ENCODE data around the gene PLXNB1. TPM values are rescaled to one million over a fixed set of nuclear protein-coding genes. Genes with fewer than 3 reads are reported as not detected.

PLXNB1 gene
- polyA plus RNA-seq, 5 donors = 77.3 to 119 (median 107) TPM

DNA sequence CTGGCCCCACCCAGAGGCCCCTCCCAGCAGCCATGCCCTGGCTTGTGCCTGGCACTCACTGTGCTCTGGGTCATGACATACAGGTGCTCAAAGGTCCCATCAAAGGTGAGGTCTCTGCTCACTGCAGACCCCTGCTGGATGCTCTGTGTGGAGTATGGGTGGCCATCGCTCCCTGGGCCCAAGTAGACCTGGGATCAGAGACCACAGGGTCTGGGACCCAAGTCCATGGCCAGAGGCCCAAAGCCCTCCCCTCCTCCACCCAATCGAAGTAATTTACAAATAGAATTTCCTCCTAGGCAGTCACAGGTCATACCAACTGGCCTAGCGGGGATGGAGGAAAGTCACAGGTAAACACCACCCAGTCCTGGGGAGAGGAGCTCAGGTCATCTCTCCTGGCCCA is 7.6 kb downstream of the PLXNB1 start:
- DNase-seq = no peak

DNA sequence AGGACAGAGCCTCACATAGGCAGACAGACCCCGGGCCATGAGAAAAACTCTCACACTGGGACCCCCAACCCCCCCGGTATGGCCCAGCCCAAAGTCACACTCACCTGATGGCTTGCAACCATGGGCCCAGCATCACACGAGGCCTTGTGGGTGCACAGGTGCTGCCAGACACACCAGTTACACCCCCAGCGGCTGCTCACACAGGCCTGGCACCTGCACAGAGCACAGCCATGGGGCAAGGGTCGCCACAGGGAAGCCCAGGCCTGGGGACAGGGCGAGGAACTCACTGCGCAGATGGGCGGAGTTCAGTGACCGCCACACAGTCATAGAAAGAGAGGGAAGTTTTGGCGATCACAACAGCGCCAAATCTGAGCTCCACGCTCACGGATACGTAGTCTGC is 9.3 kb downstream of the PLXNB1 start:
- no peak for DNase-seq

DNA sequence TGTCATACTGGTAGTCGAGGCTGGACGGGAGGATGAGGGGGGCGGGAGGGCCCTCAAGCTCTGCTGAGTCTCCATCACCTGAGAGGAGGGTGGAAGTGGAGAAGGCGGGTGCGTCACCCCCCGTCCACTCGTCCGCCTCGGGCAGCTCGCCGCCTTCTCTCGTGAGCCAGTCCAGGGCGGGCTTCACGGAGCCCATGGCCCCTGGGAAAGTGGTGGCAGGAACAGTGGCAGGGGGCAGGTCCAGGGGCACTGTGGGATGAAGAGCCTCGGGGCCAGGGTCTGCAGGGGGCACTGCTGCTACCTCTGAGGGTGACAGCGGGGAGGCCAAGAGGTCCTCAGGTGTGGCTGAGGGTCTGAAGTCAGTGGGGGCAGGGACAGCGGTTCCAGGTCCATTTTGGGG is 10.3 kb downstream of the PLXNB1 start:
- no peak for DNase-seq

DNA sequence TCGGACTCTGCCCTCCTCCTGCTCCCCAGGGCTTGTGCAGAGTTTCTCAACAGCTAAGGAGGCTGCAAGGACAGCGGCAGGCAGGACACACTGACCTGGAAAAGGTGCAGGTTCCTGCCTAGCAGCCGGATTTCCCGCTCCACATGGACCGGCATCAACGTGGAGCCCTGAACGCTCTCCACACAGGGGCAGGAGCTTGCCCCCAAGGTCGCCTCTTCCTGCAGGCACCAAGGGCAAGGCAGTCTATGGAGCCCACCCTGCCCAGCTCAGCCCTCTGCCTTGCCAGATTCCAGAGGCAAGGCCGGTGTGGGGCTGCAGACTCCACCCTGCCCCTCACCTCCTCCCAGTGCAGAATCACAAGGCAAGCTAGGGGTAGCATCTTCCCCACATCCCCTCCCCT is 10.7 kb downstream of the PLXNB1 start:
- no peak for DNase-seq

DNA sequence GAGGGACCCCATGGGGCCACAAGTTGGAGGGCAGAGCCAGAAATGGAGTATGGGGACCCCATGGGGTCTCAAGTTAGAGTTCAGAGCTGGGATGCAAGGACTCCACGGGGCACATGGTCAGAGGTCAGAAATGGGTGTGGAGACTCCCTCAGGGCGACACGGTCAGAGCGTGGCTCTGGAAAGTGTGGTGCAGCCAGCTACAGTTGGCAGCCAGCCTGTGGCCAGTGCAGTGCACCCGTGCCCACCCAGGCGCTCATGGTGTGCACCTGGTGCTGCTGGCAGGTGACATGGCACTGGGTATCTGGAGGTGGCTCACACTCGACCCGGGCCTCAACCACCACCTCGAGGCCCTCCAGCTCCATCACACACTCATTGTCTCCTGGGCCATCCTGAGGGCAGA is 11.2 kb downstream of the PLXNB1 start:
- DNase-seq = no peak

DNA sequence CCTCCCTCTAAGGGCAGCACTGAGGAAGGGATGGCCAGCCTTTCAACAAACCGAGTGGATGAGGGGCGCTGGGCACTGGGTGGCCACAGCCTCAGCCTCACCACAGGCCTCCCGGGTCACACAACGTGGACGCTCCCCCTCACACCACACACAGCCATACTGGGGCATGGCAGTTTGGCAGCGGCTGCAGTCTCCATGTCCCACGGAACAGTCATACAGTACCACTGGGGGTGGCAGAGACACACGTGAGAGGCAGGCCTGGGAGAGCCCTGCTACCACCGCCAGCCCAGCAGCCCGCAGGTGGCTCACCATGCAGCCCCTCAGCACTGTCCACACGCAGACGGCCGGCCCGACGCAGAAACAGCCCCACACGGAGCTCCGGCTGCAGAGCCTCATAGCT is 11.7 kb downstream of the PLXNB1 start:
- no peak for DNase-seq

DNA sequence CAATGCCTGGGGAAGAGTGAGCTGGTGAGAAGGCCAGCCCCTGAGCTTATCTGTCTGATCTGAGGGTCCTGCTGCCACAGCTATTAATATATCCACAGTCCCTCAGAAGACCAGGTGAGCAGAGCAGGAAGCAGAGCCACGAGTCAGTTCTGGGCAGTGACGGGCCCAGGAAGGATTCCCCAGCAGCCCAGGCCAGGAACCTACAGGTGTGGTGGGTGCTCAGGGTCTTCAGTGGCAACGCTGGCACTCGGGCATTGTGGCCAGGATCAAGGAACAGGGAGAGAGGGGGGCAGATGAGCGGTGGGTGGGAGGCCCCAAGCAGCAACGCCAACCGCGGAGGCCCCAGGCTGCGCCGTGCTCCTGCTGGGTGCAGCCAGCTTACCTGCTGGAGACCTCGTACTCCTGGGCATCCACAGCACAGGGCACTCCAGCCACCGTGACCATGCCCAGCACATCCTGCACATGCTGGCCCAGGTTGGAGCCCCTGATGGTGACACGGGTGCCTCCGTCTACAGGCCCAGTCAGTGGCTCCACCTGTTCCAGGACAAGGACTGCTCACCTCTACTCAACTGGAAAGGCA is 12.3 kb downstream of the PLXNB1 start:
- no peak for DNase-seq

DNA sequence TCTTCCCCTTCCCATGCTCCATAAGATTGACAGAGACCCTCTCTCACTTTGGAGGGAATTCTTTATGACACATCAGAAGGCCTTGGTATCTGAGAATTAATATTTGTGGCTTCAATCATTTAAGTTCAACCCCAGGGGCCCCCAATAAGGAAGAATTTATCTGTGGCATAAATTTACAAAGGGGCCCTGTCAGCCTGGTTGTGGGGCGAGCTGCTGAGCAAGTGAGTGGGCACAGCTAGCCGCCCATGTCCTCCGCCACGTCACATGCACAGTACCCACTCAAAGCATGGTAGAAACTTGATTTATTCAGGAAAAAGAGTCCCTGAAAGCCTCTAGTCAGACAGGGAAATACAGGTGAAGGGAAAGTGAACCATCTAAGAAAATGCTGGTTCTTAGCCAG is 13.3 kb downstream of the PLXNB1 start:
- DNase-seq = no peak

DNA sequence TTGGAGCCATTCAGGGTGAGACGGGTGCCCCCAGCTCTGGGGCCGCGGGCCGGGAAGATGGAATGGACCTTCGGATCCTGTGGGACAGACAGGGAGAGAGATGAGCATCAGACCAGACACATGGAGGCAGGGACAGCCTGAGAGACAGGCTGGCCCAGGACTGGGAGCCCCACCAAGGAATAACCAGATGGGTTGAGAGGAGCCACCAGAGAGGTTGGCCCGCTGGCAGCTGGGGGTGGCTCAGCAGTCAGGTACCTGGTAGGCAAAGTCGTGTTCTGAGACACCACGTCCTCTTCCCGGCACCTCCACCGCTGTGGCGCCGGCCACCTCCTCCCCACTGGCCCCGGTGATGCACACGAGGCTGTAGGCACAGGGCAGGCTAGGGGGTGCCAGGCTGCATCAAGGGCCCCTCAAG is 13.8 kb downstream of the PLXNB1 start:
- DNase-seq = no peak

DNA sequence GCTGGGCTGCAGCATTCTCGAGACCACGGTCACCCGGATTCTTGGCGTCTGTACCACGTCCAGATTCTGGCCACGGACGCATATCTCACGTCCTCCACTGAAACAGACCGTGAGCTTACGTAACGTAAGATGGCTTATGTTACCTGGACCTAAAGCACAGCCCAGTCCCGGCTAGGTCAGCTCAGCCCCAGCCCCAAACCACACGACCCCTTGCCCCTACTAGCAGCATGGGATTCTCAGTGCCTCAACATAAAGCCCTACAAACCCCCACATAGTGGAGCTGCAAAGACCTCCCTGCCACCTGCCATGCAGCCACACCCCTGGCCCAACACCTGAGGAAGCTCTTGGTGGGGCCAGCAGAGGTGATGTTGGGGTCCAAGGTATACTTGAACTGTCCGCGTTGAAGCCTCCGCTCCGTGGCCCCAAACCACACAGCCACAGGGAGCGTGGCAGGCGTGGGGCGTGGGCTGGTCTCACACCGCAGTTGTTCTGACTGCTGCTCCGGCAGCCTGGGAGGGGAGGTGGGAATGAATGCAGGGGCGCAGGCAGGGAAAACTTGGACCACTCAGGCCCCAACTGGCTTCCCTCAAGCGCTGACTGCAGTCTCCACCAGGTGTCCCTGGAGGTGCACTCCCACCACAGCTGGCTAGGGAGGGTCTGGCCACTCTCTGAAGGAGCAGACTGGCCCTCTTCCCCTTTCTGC is 14.5 kb downstream of the PLXNB1 start:
- no peak for DNase-seq

DNA sequence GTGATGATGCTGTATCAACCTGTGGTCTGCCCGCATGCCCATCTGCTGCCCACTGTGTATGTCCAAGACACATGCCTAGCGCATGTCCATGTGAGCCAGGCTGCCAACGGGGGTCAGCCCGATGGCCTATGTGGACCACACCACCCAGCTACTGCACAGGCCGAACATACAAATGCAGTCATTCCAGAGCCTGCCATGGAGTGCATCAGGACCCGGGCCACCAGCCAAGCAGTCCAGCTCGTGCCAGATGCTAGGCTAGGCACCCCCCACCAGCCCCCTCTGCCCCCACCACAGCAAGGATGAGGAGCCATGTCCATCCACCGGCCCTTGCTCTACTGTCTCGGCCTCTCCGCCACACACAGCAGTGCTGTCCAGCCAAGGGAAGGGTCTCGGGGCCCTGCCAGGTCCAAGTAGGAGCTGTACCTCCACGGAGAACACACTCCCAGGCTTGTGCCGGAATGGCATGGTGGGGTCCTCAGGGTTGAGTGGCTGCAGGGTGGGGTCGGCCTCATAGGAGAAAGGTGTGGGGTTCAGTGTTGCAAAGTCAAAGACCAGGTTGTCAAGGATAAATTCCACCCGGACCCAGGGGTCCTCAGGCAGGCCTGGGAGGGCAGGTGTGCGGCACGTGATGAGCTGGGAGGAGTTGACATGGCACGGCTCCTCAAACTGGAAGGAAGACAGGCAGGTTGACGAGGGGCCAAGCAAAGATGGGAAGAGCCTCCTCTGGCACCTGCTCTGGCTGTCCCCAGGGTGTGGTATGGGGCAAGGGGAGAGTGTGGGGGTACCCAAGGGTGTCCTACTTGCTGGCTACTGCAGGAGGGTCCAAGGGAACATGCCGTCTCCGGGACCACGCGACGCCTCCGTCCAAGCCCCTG is 15.3 kb downstream of the PLXNB1 start:
- DNase-seq = no peak

DNA sequence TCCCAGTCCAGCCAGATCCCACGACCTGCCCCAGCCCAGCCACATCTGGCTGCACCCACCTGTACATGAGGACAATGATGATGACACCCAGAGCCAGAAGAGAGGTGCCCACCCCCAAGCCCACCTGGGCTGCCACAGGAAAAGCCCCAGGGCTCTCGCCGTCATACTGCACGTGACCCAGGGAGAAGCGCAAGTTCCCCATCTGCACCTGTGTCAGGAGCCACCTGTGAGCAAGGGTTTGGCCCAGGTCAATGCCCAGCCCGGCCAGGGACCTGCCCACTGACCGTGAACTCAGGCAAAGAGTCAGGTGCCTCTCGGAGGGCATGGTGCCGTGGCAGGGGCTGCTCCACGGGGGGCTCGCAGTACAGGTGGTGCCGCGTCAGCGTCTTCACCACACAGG is 16.3 kb downstream of the PLXNB1 start:
- no peak for DNase-seq

DNA sequence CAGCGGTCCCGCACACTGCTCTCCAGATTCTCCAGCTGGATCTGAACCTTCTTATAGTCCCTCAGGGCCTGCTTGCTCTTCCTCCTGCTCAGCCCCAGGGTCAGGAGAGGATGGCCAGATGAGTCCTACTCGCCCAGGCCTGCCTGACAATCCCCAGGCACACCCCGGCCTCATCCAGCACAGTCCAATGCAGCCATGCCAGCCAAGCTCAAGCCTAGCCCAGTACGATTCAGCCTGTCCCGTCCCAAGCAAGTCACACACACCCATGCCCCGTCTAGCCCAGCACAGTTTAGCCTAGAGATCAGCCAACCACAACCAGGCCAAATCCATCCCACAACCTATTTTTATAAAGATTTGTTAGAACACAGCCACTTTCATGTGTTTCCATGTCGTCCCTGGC is 16.8 kb downstream of the PLXNB1 start:
- no peak for DNase-seq

DNA sequence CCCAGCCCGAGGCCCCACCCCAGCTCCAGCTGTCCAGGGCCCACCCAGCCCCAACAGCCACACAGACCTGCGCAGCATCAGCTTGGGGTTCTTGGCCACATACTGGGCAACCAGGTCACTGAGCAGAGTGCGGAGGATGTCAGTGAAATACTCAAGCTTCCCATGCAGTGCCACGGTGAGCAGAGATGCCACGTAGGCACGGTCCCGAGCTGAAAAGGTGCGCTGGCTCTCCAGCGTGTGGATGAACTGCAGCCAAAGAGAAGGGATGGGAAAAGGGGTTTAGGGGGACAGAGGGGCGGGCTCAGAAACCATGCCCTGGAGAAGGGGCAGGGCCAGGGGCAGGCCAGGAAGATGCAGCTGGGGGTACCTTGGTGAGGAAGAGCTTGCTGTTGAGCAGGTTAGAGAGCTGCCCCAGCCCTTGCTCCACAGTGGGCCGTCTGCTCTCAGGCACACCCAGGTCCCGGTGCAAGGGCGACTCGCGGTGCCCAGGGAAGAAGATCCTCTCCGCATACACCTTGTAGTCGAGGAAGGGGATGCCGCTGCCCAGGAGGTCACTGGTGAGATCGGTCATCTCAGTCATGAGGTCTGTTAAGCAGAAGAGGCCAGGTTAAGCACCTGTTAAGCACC is 17.4 kb downstream of the PLXNB1 start:
- DNase-seq = no peak

DNA sequence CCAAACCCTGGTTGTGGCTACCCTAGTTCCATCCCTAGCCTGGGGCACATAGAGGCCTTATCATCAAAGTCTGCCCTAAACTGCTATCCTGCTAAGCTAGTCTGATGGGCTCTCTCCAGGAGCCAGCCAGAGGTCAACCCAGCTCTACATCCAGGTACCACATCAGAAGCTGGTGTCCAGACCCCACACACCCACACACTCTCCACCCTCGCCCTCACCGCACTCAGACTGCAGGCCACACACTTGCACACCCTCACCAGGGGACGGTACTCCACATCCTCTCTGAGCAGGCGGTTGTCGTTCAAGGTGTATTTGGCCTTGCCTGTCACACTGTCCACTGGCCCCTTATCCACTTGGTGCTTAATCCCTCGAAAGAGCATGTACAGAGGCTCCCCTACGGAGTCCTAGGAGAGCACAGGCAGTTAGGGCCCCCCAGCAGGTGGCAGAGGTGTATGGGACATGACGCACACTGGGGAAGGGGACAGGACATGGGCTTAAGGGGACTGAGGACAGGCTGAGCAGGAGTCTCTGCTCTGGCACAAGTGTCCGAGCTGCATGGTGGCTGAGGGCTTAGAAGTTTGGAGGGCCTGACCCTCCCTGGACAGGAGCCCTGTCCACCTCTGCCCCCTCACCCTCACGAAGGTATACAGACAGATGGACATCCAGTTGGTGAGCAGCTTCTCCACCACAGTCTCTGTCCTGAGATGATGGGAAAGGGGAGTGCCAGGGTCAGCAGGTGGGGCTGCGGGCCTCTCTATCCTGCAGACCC is 18.1 kb downstream of the PLXNB1 start:
- no peak for DNase-seq

DNA sequence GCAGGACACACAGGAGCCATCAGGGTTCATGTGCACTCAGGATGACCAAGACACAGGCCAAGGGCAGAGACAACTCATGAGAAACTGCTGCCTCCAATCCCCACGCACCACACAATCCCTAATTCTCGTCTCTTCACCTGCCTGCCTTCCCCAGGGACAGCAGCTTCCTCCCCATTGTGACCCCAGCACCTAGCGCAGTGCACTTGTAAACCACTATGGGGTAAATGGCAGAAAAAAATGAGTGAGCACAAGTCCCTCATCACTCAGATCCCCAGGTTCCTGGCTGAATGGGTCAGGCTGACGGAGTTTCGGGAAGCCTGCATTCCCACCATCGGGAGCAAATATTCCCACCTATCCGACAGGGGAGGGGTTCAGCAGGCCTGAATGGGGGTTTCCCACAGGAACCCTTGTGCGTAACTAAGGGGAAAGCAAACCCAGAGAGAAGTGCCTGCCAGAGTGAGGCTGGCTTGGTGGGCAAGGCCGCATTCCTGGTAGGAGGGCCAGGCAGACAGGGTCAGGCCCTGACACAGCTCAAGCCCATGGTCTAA is 18.8 kb downstream of the PLXNB1 start:
- no peak for DNase-seq

DNA sequence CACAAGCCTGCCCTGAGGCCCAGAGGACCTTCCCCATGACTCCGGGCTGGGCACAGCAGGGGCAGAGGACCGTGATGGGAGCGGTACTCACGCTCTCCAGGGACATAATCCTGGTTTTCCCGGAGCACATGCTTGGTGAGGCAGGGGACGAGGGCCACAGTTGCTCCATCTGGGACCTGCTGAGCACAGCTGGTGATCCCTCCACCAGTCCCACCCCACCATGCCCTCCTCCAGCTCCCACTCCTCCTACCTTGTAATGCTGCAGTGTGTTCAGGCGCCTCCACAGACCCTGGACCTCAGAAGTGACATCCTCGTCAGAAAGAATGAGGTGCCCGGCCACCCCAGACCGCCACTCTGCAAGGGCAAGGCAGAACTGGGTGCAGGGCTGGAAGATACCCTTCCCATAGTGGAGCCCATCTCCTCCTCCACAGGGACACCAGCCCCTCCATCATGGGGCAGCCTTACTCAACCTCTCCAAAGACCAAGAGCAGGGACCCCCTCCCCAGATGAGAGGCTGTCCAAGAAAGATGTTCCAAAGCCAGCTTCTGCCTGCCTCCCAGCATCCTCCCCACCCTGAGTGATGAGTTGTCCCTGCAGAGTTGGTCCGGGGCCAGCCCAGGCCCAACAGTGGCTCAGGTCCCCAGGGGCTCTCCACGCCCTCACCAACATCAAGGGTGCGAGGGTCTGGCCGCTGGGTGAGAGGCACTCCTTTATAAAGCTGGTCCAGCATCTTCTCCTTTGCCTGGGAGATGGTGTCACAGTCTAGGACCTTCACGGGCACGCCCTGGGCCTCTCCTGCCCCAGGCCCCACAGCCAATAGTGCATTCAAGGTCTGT is 19.5 kb downstream of the PLXNB1 start:
- DNase-seq = no peak

DNA sequence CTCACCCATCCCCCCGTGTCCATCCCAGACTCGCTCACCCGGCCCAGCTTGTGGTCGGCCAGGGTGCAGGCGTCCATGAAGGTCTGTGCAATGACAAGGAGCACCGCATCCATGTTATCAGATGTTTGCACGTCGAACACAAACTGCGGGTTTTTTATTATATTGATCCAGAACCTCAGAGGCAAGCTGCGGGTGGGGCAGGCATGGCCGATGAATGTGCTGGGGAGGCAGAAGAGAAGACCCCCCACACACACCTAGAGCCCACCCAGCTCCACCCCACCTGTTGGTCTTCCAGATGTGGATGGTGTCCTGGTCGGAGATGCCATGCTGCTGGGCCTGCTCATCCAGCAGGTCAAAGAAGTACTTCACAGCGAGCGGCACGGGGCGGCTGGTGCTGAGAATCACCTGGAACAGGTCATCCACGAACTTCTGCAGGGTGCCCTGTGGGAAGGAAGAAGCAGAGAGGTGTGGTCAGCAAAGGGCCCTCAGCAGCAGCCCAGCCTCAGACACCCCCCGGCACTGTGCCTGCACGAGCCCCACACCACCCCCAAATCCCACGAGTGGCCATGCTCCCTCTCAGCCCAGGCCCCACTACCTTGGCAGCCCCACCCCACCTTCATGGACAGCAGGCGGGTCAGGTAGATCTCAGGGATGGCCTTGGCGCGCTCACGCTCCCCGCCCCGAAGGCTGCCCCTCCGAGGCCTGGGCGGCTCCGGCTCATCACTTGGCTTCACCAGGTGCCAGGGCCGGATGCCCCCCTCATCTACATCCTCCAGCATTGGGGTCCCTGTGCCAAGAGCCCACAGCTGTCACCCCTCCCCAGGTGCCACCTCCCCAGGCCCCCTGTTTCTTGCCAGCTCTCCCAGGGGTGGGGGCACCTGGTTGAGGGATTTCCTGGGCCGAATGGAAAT is 20.3 kb downstream of the PLXNB1 start:
- no peak for DNase-seq

DNA sequence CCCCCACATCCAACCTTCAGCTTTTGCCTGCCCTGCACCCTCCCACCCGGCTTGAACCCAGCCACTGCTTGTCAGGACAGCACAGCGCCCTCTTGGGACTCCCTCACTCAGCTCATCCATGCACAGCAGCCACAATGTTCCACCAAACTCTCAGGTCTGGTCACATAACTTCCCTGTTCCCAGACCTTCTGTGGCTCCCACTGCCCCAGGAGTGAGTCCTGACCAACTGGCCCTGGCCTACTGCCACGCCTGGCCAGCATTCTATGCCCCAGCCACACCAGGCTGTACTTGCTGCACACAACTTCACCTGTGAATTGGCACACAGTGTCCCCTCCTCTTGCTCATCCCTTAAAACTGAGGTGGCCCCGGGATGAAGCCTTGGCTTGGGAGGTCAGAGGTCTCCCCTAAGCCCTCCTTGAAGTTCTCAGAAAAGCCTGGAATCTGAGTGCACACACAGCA is 21.0 kb downstream of the PLXNB1 start:
- no peak for DNase-seq

All from right lung (tissue), 5 donors.